Measurements from ENCODE around the gene WDFY2.
"Not testable (repeated sequence)": the region's sequence is repeated elsewhere in the genome, so short reads cannot be mapped to it uniquely, and the experiment has no call there.

WDFY2 gene

DNA sequence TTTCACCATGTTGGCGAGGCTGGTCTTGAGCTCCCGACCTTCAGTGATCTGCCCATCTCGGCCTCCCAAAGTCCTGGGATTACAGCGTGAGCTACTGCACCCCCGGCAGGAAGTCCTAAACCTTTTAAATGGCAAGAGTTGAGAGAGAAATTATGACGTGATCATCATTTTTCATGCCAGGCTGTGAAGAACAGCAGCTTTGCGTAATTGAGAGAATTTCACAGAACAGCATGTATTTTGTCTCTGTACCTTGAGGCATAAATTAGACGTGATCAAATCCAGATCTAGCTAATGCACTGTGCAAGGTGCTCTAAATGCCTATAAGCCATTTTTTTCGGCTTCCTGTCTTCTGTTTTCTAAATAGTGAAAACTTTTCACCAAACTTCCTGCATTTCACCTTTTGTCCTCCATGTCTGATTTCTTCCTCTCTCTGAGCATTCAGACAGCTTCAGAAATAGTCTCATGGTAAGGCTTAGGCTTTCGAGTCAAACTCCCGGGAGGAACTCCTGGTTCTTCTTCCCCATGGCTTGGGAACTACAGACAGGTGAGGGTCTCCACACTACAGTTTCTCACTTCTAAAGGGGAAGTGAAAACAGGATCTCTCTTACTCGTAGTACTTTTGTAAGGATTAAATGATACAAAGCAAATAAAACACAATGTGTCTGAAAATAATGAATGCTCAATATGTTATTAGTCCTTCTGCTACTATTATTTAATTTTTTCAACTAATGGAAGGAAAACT is 51.0 kb downstream of the WDFY2 start:
- DNase-seq = no peak

GRCh38 chr13:51636349-51636890 is 52.2 kb downstream of the WDFY2 start:
- no peak for DNase-seq

GRCh38 chr13:51637852-51638215 is 53.6 kb downstream of the WDFY2 start:
- DNase-seq = no peak

DNA sequence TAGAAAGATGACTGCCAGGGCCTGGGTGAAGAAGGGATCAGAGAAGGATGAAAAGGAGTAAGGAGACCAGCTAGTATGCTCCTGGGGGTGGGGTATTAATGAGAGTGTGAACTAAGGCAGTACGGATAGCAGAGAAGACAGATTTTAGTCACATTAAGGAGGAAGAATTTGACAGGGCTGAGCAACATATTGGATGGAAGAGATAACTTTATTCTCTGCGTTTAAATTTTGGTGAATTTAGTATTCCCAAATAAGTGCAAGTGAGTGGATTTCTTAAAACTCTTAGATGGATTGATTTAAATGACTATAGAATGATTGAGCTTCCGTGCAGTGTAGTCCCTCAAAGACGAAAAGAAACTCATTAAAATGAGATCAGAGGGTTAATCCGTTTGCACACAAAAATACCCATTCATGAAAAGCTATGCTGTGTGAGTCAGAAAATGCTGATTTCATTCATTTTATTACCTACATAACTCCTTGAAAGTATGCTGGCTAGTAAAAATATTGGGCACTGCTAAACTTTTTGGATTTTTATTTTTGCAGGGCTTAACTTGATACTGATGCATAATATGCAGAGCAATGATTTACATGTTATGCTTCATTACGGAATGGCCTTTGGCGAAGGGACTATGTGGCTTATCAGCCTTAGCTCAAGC is 54.1 kb downstream of the WDFY2 start:
- DNase-seq = no peak

- no peak for DNase-seq
Measured at GRCh38 chr13:51639171-51639570, 54.9 kb downstream of the WDFY2 start.

GRCh38 chr13:51640696-51641095 is 56.4 kb downstream of the WDFY2 start:
- DNase-seq = not testable (repeated sequence)

GRCh38 chr13:51643105-51643881 is 59.0 kb downstream of the WDFY2 start:
- DNase-seq = no peak

DNA sequence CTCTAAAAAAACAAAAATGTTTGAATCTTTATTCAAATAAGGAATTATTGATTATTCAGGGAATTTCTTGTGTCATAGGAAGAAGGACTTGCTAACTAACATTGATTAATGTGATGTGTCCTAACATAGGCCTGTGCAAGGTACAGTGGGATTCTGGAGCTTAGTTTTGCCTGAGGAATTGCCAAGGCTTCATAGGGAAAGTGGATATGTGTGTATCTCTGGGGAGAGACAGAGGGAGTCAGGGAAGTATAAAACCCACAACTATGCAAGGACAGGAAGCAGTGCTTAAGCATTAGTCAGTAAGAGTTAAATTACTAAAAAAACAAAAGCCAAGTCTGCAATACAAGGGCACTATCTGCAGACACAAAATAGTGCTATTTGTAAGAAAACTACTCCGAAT is 59.6 kb downstream of the WDFY2 start:
- DNase-seq = no peak

DNA sequence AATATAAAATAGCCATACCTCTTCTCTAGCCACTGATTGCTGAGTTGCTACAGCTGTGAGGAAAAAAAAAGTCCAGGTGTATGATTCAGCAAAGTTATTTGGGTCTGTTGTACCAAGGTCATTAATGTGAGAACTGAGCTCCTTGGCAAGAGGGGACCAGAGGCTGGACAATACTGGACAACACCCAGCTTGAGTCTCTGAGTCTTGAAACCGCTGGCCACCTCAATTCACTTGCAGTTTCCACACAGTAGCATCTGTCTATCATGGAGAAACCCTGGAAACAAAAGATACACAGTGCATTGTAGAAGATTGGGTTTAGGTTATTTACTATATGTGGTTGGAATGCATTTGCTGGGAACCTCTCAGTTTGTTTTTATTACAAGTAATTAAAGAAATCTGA is 60.4 kb downstream of the WDFY2 start:
- no peak for DNase-seq

- DNase-seq = no peak
Measured at GRCh38 chr13:51645154-51645650, 60.9 kb downstream of the WDFY2 start.

DNA sequence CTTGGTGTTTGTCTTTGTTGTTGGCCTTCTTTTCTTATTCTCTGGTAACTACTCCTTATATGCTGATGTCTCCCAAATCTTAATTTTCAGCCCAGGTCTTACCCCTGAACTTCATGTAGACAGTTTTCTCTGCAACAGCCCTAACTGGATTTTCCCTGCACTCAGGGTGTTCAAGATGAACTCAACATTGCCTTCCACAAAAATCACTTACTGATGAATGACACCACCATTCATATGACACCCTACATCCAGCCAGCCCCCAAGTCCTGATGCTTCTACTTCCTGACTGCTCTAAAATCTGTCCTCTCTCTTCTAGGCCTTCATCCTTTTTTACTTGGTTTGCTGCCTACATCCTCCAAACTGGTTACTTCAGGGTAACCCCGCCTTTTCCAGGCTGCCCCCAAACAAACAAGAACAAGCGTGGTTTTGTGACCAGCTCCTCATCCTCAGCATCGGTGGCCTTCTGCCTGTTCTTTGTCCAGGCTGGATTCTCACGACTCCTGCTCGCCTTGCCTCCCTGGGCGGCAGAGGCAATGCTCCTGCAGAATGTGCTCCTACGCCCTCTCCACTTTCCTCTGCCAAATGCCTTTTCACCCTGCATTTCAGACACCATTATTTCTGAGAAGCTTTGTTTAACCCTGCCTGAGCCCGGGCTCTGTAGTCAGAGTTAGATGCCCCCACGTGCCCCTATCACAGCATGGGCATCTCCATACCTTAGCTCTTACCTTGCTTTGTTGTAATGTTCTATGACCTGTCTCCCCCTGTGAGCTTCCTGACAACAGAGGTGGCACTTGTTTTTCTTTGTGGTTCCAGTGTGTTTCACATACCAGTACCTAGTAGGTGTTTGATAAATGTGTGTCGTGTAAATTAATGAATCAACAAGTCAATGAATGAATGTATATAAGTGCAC is 61.8 kb downstream of the WDFY2 start:
- DNase-seq = no peak

DNA sequence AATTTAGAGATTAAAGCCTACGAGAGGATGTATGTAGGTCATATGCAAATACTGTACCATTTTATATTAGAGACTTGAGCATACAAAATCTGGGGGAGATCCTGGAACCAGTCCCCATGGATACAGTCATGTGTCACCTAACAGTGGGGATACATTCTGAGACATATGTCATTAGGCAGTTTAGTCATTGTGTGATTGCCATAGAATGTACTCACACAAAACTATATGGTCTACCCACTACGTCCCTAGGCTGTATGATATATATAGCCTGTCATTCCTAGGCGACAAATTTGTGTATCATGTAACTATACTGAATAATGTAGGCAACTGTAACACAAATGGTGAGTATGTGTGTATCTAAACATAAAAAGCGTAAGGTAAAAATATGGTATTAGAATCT is 62.8 kb downstream of the WDFY2 start:
- no peak for DNase-seq

GRCh38 chr13:51652193-51652592 is 67.9 kb downstream of the WDFY2 start:
- DNase-seq = not testable (repeated sequence)

- DNase-seq = no peak
Measured at GRCh38 chr13:51659276-51660127, 75.2 kb downstream of the WDFY2 start.

DNA sequence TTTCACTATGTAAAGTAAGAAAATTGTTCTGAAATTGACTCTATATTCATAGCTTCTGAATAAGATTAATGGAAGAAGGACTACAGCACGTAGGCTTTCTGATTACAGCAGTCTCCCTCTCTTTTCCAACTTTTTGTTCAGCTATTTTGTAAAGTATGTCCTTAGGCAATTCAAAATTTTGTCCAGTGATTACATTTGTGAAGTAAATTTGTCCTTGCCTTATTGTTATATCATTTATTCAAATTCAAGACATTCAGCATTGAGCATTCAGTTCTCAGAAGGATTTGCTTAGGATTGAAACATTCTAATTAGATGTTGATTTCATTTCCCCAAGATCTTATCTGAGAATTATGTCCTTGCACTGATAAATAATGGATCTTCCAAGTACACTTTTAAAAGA is 76.6 kb downstream of the WDFY2 start:
- no peak for DNase-seq

DNA sequence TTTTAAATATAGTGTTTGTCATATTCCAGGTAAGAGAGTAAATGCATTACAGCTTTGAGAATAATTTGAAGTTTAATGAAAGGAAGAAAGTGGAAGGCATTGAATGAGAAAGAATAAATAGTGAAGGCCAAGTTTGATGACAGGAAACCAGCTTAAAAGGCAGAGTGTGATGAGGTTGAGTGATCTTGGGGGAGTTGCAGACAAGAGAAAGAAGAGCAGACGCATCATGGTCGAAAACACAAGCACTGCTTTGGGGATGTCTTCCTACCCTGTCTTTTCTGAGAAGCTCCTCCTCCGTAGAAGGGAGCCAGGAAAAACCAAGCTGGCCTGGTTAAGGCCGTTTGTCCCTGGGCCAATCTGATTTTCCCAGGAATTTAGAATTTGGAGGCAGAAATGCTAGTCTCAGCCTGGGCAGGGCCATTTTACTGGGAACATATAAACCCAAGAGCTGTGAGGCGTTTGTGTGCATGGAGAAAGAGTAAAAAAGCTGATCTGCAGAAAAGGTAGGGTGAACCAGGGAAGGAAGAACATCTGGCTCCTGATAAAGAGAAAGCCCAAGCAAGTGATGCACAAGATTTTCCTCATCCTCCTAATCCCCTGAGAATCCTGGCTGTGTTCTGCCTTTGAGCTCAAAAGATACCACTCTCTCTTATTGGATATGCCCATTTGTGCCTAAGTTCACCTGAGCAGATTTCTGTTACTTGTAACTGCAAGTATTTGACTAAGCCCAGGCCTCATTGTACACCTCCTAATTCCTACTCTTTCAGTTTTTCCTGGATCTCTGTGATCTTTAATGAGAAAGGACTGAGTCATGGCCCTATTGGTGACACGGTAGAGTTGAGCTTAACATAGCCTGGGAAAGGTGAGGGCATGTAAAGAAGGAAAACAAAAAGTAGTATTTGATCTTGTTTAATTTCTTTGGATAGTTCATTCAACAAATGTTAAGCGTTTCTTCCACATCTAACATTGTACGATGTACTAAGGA is 80.0 kb downstream of the WDFY2 start:
- no peak for DNase-seq

- no peak for DNase-seq
Measured at GRCh38 chr13:51665456-51665855, 81.2 kb downstream of the WDFY2 start.

- DNase-seq = no peak
Measured at GRCh38 chr13:51666374-51666773, 82.1 kb downstream of the WDFY2 start.

- DNase-seq = no peak
Measured at GRCh38 chr13:51666839-51667238, 82.6 kb downstream of the WDFY2 start.

DNA sequence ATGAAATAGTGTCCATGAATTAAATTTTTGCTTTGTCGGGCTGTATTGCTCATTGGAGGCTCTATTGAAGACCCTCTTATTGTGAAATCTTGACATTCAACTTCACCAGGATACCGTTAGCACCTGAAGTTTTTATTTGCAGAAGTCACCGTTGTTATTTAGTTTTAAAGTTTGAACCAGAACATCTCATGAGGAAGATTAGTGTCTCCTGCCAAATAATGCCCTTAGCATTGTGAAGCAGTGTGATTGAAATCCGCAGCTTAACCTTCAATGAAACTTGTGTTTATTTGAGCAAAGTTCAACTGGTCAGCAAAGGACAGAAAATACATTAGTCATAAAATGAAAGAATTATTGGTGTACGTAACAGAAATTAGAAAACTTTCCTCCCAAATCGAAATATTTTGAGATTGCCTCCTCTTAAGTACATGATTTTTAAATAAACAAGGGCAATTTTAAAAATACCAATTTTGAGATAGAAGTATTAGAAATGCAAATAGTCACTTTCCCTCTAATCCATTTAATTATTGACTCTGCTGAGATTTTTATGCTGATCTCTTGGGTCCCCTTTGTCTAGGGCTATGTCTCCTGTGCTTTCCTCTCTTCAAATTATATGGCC is 84.4 kb downstream of the WDFY2 start:
- no peak for DNase-seq
